Fibroblast of mammary gland (primary cell): ENCODE measurements around the gene CTNND2.

Experiments
- DNase-seq: peaks from one replicate; pipeline ENCODE4 v3.0.0-alpha.2; 2010; ENCODE audit warnings: low read depth
- H3K4me3 ChIP-seq: 2 replicates; pipeline ENCODE4 v1.5.1; 2011; ENCODE audit warnings: low read depth, mild to moderate bottlenecking, low read length, moderate library complexity; ENCODE audit not compliant: control insufficient read depth
- CTCF ChIP-seq: conservative IDR thresholded peaks from 2 replicates; pipeline ENCODE4 v1.5.1; 2011; ENCODE audit warnings: low read depth, low read length, inconsistent platforms; ENCODE audit not compliant: control insufficient read depth, insufficient read depth

Gene CTNND2

GRCh38 chr5:11247224-11247623 lies 657.0 kb downstream of the CTNND2 start:
- no peak for TF ChIP-seq CTCF
- no peak overlapping the region for H3K4me3 ChIP-seq
- DNase-seq, result no peak

DNA sequence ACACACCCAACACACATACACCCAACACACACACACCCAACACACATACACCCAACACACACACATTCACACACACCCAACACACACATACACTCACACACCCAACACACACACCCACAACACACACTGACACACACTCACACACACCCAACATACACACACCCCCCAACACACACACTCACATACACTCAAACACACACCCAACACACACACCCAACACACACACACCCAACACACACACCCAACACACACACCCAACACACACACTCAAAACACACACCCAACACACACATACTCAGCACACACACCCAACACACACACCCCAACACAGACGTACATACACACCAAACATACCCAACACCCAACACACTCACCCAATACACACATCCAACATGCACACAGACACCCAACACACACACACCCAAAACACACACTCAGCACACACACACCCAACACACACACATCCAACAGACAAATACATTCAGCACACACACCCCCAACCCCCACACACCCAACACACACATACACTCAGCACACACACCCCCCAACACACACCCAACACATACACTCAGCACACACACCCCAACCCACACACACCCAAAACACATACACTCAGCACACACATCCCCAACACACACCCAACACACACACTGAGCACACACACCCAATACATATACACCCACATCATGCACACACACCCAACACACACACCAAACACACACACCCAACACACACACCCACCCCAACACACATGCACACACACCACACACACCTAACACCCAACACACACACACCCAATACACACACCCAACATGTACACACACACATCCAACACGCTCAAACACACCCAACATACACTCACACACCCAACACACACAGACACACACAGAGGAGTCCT lies 663.7 kb downstream of the CTNND2 start:
- no peak for TF ChIP-seq CTCF
- DNase-seq, result no peak

GRCh38 chr5:11239261-11240015 lies 664.8 kb downstream of the CTNND2 start:
- DNase-seq, result no peak
- no peak for TF ChIP-seq CTCF
- H3K4me3 ChIP-seq, result no peak overlapping the region

More for the DNA sequence above, 663.7 kb downstream of the CTNND2 start:
- no peak overlapping the region for H3K4me3 ChIP-seq

GRCh38 chr5:11234501-11234911 lies 669.7 kb downstream of the CTNND2 start:
- no peak for TF ChIP-seq CTCF
- no peak for DNase-seq
- H3K4me3 ChIP-seq, result no peak overlapping the region

DNA sequence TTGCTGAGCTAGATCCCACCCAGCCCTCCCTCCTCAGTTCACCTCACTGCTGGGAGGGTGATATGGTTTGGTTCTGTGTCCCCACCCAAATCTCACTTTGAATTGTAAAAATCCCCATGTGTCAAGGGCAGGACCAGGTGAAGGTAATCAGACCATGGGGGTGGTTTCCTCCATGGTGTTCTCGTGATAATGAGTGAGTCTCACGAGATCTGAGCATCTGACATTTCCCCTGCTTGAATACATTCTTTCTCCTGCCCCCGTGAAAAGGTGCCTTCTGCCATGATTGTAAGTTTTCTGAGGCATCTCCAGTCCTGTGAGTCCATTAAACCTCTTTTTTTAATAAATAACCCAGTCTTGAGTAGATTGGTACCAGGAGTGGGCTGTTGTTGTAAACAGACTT lies 673.4 kb downstream of the CTNND2 start:
- DNase-seq, result no peak
- TF ChIP-seq CTCF, result no peak
- no peak overlapping the region for H3K4me3 ChIP-seq

DNA sequence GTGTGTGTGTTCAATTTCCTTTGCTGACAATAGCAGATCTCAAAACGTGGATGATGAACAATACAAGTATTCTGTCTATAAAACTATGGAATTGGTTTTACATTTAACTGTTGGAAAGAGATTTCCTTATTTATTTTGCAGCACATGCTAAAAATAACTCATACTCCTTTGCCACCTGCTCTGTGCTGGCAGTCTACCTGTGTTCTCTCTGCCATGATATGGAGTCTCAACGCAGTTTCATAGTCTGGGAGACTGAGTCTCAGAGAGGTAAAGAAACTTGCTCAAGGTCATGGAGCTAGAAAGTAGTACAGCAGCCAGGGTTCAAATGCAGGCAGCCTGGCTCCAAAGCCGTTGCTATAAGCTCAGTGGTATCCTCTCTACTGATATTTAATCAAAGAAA lies 677.2 kb downstream of the CTNND2 start:
- H3K4me3 ChIP-seq, result no peak overlapping the region
- no peak for TF ChIP-seq CTCF
- no peak for DNase-seq
